OCI-LY1 (cell line): ENCODE results near the gene TAOK1.

ENCODE experiments used
- H2AFZ ChIP-seq: fragments of 200-600 bp; sonication (generic), shearing (Covaris generic); 2 replicates; pipeline ENCODE4 v1.6.0; 2014; ENCODE audit warnings: antibody characterized with exemption, mild to moderate bottlenecking, low read length
- H3F3A ChIP-seq: fragments of 200-600 bp; sonication (generic), shearing (Covaris generic); 2 replicates; pipeline ENCODE4 v1.6.0; 2014; ENCODE audit warnings: mild to moderate bottlenecking, antibody characterized with exemption, low read length, moderate library complexity; ENCODE audit not compliant: insufficient read depth
- H3K27ac ChIP-seq: fragments of 200-600 bp; sonication (generic); 2 replicates; pipeline ENCODE4 v1.5.1; 2014; ENCODE audit warnings: low read length, mixed run types, mild to moderate bottlenecking, low read depth; ENCODE audit not compliant: poor library complexity, severe bottlenecking
- H3K27me3 ChIP-seq: fragments of 200-600 bp; sonication (generic); 2 replicates; pipeline ENCODE4 v1.6.0; 2014; ENCODE audit warnings: antibody characterized with exemption, mild to moderate bottlenecking, low read length, moderate library complexity; ENCODE audit not compliant: insufficient read depth
- H3K36me3 ChIP-seq: fragments of 200-600 bp; sonication (generic); 2 replicates; pipeline ENCODE4 v1.6.1; 2014; ENCODE audit warnings: mild to moderate bottlenecking, antibody characterized with exemption, low read length, moderate library complexity, mixed read lengths; ENCODE audit not compliant: insufficient read depth
- H3K4me1 ChIP-seq: fragments of 200-600 bp; sonication (generic); 2 replicates; pipeline ENCODE4 v1.5.1; 2014; ENCODE audit warnings: mild to moderate bottlenecking, low read length, moderate library complexity; ENCODE audit not compliant: insufficient read depth, severe bottlenecking
- H3K4me2 ChIP-seq: fragments of 200-600 bp; sonication (generic), shearing (Covaris generic); 2 replicates; pipeline ENCODE4 v1.6.1; 2014; ENCODE audit warnings: low read length
- H3K4me3 ChIP-seq: fragments of 200-600 bp; sonication (generic); 2 replicates; pipeline ENCODE4 v1.5.1; 2014; ENCODE audit warnings: low read length, low read depth, mild to moderate bottlenecking, mixed read lengths; ENCODE audit not compliant: poor library complexity, severe bottlenecking
- H3K79me2 ChIP-seq: fragments of 200-600 bp; shearing (Covaris generic); 2 replicates; pipeline ENCODE4 v1.6.1; 2016; ENCODE audit warnings: mixed run types, low read length, mixed read lengths; ENCODE audit not compliant: insufficient read depth
- H3K9ac ChIP-seq: fragments of 200-600 bp; sonication (generic), shearing (Covaris generic); 2 replicates; pipeline ENCODE4 v1.6.1; 2014; ENCODE audit warnings: mild to moderate bottlenecking, low read length, mixed read lengths
- H3K9me2 ChIP-seq: fragments of 200-600 bp; sonication (generic), shearing (Covaris generic); 2 replicates; pipeline ENCODE4 v1.6.1; 2014; ENCODE audit warnings: low read depth, mild to moderate bottlenecking, low read length, mixed read lengths
- H3K9me3 ChIP-seq: fragments of 200-600 bp; shearing (Covaris generic); 2 replicates; pipeline ENCODE4 v1.6.1; 2014; ENCODE audit warnings: low read length, mixed read lengths
- H4K20me1 ChIP-seq: fragments of 200-600 bp; sonication (generic), shearing (Covaris generic); 2 replicates; pipeline ENCODE4 v1.6.0; 2016; ENCODE audit warnings: mild to moderate bottlenecking, low read length; ENCODE audit not compliant: insufficient read depth
- EZH2 ChIP-seq: fragments of 200-600 bp; sonication (generic), shearing (Covaris generic); IDR thresholded peaks from 2 replicates; pipeline ENCODE4 v1.8.0; 2017; ENCODE audit warnings: borderline replicate concordance, mixed run types, mild to moderate bottlenecking, antibody characterized with exemption, low read length, moderate library complexity, mixed read lengths
- TF ChIP-seq, protein P1 (sequence below): fragments of 200-600 bp; sonication (generic), shearing (Covaris generic); IDR thresholded peaks from 2 replicates; pipeline ENCODE4 v1.5.1; 2017; ENCODE audit warnings: mild to moderate bottlenecking, antibody characterized with exemption, low read length, moderate library complexity, mixed read lengths

TAOK1 gene

DNA sequence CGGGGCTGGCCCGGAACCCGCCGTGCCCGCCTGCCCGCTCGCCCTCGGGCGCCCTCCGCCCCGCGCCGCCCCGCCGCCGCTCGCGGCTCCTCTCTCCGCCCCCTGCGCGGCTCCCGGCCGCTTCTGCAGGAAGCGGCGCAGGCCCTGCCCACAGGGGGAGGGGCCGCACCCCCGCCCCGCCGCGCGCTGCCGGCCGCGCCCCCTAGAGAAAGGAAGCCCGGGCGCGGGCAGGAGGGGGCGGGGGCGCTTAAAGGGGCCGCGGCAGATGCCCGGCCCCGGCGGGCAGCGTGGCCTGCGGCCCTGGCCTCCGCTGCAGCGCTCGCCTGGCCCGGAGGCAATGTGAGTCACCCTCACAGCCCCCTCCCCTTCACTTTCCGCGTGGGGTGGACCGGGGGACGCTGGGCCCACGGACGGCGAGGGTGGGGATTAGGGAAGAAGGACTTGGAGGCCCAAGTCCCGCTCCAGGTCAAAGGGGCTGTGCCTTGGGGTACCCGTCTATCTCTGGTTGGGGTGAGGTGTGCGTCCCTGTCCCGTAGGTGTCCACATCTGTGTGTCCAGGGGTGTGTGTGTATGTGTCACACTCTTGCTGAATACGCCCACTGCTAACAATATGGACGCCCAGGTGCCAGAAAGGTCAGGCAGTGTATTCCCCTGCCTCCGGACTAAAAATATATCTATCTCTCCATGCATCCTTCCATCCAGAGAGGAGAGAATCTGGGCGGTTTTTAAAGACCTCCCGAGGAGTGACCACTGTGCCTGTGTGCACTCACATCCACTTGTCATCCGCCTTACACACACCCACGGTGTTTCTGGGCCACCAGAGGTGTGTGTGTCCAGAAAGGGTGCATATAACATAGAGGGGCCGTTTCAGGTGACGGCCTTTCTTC is 199.6 kb downstream of the TAOK1 start, which contains the start of gene GIT1:
GIT1 (minus strand) TSS at position 125 of the 887 bp plus-strand sequence. CDS start 270 bp downstream, outside the sequence.
- Histone ChIP-seq H3K4me2 (peak within 1 kb of the TSS; percentile 99), H3K27ac (peak within 1 kb of the TSS; percentile 87), H2AFZ (peak within 1 kb of the TSS; percentile 29; the same call in 1 of the 2 replicates), H3K36me3 (no peaks in the 10 kb centered on the region), H3K4me3 (peak within 1 kb of the TSS; percentile 94), H3K9me2 (no peaks in the 10 kb centered on the region), H4K20me1 (no peaks in the 10 kb centered on the region), H3F3A (no peaks in the 10 kb centered on the region), H3K4me1 (peaks cover 80% of the 10 kb centered on the region), H3K9ac (peak within 1 kb of the TSS; percentile 93), H3K79me2 (peaks cover 9% of the 10 kb centered on the region; the same call in 1 of the 2 replicates), H3K9me3 (no peaks in the 10 kb centered on the region), H3K27me3 (no peaks in the 10 kb centered on the region)
- TF ChIP-seq, protein P1, sequence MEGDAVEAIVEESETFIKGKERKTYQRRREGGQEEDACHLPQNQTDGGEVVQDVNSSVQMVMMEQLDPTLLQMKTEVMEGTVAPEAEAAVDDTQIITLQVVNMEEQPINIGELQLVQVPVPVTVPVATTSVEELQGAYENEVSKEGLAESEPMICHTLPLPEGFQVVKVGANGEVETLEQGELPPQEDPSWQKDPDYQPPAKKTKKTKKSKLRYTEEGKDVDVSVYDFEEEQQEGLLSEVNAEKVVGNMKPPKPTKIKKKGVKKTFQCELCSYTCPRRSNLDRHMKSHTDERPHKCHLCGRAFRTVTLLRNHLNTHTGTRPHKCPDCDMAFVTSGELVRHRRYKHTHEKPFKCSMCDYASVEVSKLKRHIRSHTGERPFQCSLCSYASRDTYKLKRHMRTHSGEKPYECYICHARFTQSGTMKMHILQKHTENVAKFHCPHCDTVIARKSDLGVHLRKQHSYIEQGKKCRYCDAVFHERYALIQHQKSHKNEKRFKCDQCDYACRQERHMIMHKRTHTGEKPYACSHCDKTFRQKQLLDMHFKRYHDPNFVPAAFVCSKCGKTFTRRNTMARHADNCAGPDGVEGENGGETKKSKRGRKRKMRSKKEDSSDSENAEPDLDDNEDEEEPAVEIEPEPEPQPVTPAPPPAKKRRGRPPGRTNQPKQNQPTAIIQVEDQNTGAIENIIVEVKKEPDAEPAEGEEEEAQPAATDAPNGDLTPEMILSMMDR = no peak
- no peak for TF ChIP-seq EZH2

DNA sequence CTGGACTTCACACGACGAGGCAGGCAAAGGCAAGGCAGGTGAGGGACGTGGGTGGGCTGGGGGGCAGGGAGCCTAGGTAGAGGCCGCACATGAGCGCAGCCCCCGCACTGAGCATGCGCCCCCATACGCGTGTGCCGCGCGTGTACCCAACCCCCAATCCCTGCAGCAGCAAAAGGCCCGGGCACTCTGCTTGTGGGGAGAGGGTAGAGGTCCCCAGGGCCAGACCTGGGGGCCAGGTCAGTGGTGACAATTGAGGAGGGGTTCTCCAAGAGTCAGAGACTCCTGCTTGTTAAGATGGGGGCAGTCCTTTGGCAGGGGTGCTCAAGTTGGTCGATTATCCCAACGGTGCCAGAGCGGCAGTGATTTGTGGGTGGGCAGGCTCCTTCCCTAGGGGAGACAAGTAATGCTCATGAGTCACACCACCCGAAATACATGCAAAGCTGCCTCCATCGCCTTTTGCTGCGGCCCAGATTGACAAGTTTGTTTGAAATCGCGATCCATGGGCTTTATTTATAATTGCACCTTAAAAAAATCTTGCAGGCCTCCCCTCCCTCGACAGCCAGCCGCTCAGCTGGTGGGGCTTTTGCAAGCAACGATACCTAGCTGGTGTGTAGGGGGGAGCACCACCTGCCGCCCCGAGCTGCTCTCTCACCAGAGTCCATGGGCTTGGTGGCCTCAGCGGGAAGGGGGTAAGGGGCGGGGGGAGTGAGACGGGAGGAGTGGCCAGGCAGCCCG is 200.4 kb downstream of the TAOK1 start:
- Histone ChIP-seq H2AFZ (peak overlapping the region; percentile 29; the same call in 1 of the 2 replicates), H3K27me3 (no peaks in the 10 kb centered on the region), H3K27ac (peak overlapping the region; percentile 87), H3K36me3 (no peaks in the 10 kb centered on the region), H3K9ac (peak overlapping the region; percentile 93), H3K79me2 (peaks cover 9% of the 10 kb centered on the region; the same call in 1 of the 2 replicates), H4K20me1 (no peaks in the 10 kb centered on the region), H3K9me2 (no peaks in the 10 kb centered on the region), H3K4me2 (peak overlapping the region; percentile 99), H3K4me1 (peaks cover 72% of the 10 kb centered on the region), H3K9me3 (no peaks in the 10 kb centered on the region), H3K4me3 (peak overlapping the region; percentile 85), H3F3A (no peaks in the 10 kb centered on the region)
- TF ChIP-seq, protein P1 = no peak
- no peak for TF ChIP-seq EZH2

DNA sequence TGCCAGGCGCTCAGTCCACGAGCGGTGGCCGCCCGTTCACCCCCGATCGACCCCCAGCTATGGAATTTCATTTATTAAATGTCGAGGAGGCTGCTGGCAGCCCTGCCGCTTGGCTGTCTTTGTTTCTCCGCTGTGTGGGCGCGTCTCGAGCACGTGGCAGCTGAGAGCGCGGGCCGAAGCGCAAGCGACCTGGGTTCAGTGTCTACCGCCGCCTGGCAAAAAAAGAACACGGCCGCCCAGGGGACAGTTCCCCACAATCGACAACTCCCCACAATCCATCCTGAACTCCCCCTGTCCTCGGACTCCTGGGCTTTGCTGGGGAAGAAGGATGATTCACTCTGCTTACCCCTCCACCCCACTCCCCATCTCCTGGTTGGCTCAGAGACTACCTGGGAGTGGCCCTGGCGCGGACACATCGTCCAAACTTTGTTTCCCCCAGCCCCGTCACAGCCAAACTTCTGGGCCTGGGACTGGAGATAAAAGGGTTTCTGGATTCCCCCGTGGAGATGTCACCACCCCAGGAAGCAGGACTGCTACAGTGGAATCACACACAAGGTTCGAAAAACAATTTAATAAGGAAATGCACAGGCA is 201.1 kb downstream of the TAOK1 start:
- Histone ChIP-seq H3K4me1 (peaks cover 65% of the 10 kb centered on the region), H3K9me3 (no peaks in the 10 kb centered on the region), H3K9ac (peak overlapping the region; percentile 93), H3K36me3 (no peaks in the 10 kb centered on the region), H3K79me2 (peaks cover 9% of the 10 kb centered on the region; the same call in 1 of the 2 replicates), H3K9me2 (no peaks in the 10 kb centered on the region), H3K4me3 (peak overlapping the region; percentile 85), H3K27ac (peak overlapping the region; percentile 87), H2AFZ (peak overlapping the region; percentile 5; the same call in 1 of the 2 replicates), H3F3A (no peaks in the 10 kb centered on the region), H4K20me1 (no peaks in the 10 kb centered on the region), H3K27me3 (no peaks in the 10 kb centered on the region), H3K4me2 (peak overlapping the region; percentile 99)
- TF ChIP-seq EZH2 = no peak
- TF ChIP-seq, protein P1 = no peak
